CD4-positive, CD25-positive, alpha-beta regulatory T cell (primary cell): ENCODE data around the gene NCAPH2. TPM values are rescaled to one million over a fixed set of nuclear protein-coding genes. Genes with fewer than 3 reads are reported as not detected.
"Not testable (repeated sequence)": the region's sequence is repeated elsewhere in the genome, so short reads cannot be mapped to it uniquely, and the experiment has no call there.

Experiments used
- ATAC-seq, 2 donors: fragments of 150-1000 bp; cut with Tn5 transposase; one replicate each; pipeline ENCODE4 v1.10.0; 2021; ENCODE audit warnings: low read depth in 2 of 2, moderate number of reproducible peaks in 2 of 2, moderate library complexity in 1 of 2
- DNase-seq, 3 donors: peaks; one replicate each; pipeline versions ENCODE4 v3.0.0 to v3.0.0-alpha.2; 2012 to 2022; ENCODE audit warnings: mixed read lengths in 1 of 3
- H3K27ac ChIP-seq: one replicate; pipeline ENCODE4 v1.7.0; 2013; ENCODE audit warnings: mild to moderate bottlenecking, low read length; ENCODE audit not compliant: insufficient read depth, poor library complexity, severe bottlenecking
- H3K27me3 ChIP-seq: one replicate; pipeline ENCODE4 v1.7.0; 2013; ENCODE audit warnings: low read length; ENCODE audit not compliant: control insufficient read depth, insufficient read depth
- H3K36me3 ChIP-seq: one replicate; pipeline ENCODE4 v1.7.0; 2013; ENCODE audit warnings: mild to moderate bottlenecking, low read length, moderate library complexity; ENCODE audit not compliant: control insufficient read depth, insufficient read depth
- H3K4me1 ChIP-seq: 2 replicates; pipeline ENCODE4 v1.7.0; 2013; ENCODE audit warnings: mild to moderate bottlenecking, low read length; ENCODE audit not compliant: insufficient read depth, control insufficient read depth, poor library complexity, severe bottlenecking
- H3K4me3 ChIP-seq: one replicate; pipeline ENCODE4 v1.7.0; 2013; ENCODE audit warnings: low read depth, mild to moderate bottlenecking, low read length, moderate library complexity
- H3K9me3 ChIP-seq, 2 experiments: 1 replicate in 1 of 2; 2 replicates in 1 of 2; pipeline ENCODE4 v1.7.0; 2013; ENCODE audit warnings: low read length in 2 of 2, mild to moderate bottlenecking in 1 of 2, moderate library complexity in 1 of 2; ENCODE audit not compliant: control insufficient read depth in 2 of 2
- H3K27ac Mint-ChIP-seq, 3 donors: one replicate each; pipeline ENCODE4 v1.8.0; 2020 to 2022; ENCODE audit warnings: mild to moderate bottlenecking in 3 of 3, mixed read lengths in 3 of 3, moderate library complexity in 2 of 3
- H3K27me3 Mint-ChIP-seq: one replicate; pipeline ENCODE4 v1.8.0; 2022; ENCODE audit warnings: mild to moderate bottlenecking, mixed read lengths
- H3K36me3 Mint-ChIP-seq: one replicate; pipeline ENCODE4 v1.8.0; 2020; ENCODE audit warnings: mixed read lengths
- H3K4me1 Mint-ChIP-seq, 4 donors: one replicate each; pipeline ENCODE4 v1.8.0; 2020 to 2022; ENCODE audit warnings: mixed read lengths in 4 of 4, mild to moderate bottlenecking in 1 of 4
- H3K4me3 Mint-ChIP-seq, 4 donors: one replicate each; pipeline ENCODE4 v1.8.0; 2020 to 2022; ENCODE audit warnings: mild to moderate bottlenecking in 4 of 4, mixed read lengths in 4 of 4, moderate library complexity in 3 of 4
- H3K9me3 Mint-ChIP-seq, 7 donors: one replicate each; pipeline ENCODE4 v1.8.0; 2020 to 2022; ENCODE audit warnings: mixed read lengths in 7 of 7, mild to moderate bottlenecking in 3 of 7, moderate library complexity in 2 of 7
- polyA plus RNA-seq, 4 donors: library from polyadenylated mRNA; unstranded; fragments of 300-500 nt; fragmentation: Illumina TruSeq; gene quantifications; one replicate each; pipeline ENCODE4 v1.2.3, GENCODE V29; 2021
- total RNA-seq: library from RNA; stranded (reverse); gene quantifications from one replicate; pipeline ENCODE4 v1.2.3, GENCODE V29; 2022

Gene NCAPH2
- total and polyA plus RNA-seq, 5 donors from 2014 or later = 35.8 to 112 (median 41.7) TPM

DNA sequence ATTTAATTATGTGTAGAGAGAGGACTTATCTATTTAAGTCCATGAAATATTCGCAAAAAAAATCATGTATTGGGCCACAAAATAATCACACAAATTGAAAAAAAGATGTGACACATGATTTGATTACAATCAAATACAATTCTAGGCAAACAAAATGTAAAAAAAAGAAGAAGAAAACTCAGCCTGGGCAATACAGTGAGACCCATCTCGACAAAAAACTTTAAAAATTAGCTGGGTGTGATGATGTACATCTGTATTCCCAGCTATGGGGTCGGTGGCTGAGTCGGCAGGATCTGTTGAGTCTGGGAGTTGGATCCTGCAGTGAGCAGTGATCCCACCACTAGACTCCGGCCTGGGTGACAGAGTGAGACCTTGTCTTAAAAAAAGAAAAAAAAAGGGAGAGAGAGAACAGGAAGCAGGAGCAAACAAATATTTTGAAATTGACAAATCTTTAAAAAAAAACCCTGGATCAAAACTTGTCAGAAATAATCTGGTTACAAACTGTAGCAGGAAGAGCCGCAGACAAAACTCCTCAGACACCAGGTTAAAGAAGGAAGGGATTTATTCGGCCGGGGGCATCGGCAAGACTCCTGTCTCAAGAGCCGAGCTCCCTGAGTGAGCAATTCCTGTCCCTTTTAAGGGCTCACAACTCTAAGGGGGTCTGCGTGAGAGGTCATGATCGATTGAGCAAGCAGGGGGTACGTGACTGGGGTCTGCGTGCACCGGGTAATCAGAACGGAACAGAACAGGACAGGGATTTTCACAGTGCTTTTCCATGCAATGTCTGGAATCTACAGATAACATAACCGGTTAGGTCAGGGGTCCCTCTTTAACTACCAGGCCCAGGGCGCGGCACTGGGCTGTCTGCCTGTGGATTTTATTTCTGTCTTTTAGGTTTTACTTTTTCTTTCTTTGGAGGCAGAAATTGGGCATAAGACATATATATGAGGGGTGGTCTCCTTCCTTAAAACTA lies 25.1 kb downstream of the NCAPH2 start:
- Histone ChIP-seq H3K27me3 (no peaks in the 10 kb centered on the region), H3K27ac (peak overlapping the region; percentile 96), H3K4me1 (peaks cover 52% of the 10 kb centered on the region), H3K36me3 (no peaks in the 10 kb centered on the region), H3K4me3 (no peak overlapping the region), H3K9me3 (no peaks in the 10 kb centered on the region)
- H3K9me3 Mint-ChIP-seq = no peaks in the 10 kb centered on the region
- no peak for DNase-seq
- no peaks in the 10 kb centered on the region for H3K36me3 Mint-ChIP-seq
- H3K4me3 Mint-ChIP-seq = peak overlapping the region; percentile 81 to 94 (median 88)
- H3K4me1 Mint-ChIP-seq = peaks cover 0 to 45% (median 20%) of the 10 kb centered on the region in 4 donors
- no peak for ATAC-seq
- H3K27ac Mint-ChIP-seq = peak overlapping the region; percentile 82 to 98 (median 92)
- H3K27me3 Mint-ChIP-seq = no peaks in the 10 kb centered on the region

DNA sequence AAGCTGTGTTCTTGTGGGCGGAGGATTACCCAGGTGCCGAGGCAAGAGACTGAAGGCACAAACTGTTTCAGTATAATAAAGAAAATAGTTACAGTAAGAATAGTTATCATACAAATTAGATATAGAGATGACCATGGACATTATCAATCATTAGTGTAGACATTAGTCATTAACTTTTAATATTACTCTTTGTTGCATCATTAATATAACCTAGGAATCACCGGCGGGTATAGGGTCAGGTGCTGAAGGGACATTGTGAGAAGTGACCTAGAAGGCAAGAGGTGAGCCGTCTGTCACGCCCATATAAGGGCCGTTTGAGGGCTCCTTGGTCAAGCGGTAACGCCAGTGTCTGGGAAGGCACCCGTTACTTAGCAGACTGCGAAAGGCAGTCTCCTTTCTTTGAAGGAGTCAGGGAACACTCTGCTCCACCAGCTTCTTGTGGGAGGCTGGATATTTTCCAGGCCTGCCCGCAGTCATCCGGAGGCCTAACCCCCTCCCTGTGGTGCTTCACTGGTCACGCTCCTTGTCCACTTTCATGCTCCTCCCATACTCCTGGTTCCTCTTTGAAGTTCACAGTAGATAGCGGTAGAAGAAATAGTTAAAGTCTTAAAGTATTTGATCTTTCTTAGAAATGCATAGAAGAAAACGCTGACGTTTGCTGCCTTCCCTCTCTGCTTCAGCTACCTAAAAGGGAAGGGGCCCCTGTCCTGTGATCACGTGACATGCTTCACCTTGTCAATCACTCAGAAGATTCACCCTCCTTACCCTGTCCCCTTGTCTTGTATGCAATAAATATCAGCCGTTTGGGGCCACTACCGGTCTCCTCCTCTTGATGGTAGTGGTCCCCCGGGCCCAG lies 26.1 kb downstream of the NCAPH2 start:
- not testable (repeated sequence) for H3K9me3 Mint-ChIP-seq, ATAC-seq, H3K36me3 Mint-ChIP-seq, H3K4me3 ChIP-seq, H3K36me3 ChIP-seq, H3K27me3 Mint-ChIP-seq, H3K27me3 ChIP-seq, H3K9me3 ChIP-seq
- Histone ChIP-seq H3K4me1 (peaks cover 55% of the 10 kb centered on the region), H3K27ac (peak overlapping the region; percentile 96)
- H3K27ac Mint-ChIP-seq = peak overlapping the region; percentile 54 to 92 (median 82)
- H3K4me3 Mint-ChIP-seq = peak overlapping the region; percentile 16 to 93 (median 88)
- peaks cover 0 to 40% (median 21%) of the 10 kb centered on the region in 4 donors for H3K4me1 Mint-ChIP-seq
- peak in 1 of 3 donors; percentile 77 for DNase-seq

DNA sequence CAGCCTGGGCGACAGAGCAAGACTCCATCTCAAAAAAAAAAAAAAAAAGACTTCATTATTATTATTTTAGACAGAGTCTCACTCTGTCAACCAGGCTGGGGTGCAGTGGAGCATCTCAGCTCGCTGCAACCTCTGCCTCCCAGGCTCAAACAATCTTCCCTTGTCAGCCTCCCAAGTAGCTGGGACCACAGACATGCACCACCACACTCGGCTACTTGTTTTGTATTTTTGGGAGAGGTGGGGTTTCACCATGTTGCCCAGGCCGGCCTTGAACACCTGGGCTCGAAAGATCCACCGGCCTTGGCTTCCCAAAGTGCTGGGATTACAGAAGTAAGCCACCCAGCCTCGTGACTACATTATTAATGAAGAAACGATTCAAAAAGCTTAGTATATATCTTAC lies 27.1 kb downstream of the NCAPH2 start:
- H3K4me1 ChIP-seq = peaks cover 55% of the 10 kb centered on the region
- no peaks in the 10 kb centered on the region for H3K9me3 ChIP-seq
- DNase-seq = no peak
- no peak overlapping the region for H3K4me3 ChIP-seq
- Mint-ChIP-seq H3K4me1 (peaks cover 7 to 50% (median 27%) of the 10 kb centered on the region in 4 donors), H3K4me3 (peak overlapping the region in 2 of 4 donors; percentile 93), H3K27me3 (no peaks in the 10 kb centered on the region), H3K27ac (peak overlapping the region in 1 of 3 donors; percentile 7), H3K36me3 (no peaks in the 10 kb centered on the region), H3K9me3 (peaks cover 0 to 3% (median 0%) of the 10 kb centered on the region in 7 donors)
- no peaks in the 10 kb centered on the region for H3K36me3 ChIP-seq
- H3K27me3 ChIP-seq = no peaks in the 10 kb centered on the region
- no peak overlapping the region for H3K27ac ChIP-seq
- ATAC-seq = no peak

DNA sequence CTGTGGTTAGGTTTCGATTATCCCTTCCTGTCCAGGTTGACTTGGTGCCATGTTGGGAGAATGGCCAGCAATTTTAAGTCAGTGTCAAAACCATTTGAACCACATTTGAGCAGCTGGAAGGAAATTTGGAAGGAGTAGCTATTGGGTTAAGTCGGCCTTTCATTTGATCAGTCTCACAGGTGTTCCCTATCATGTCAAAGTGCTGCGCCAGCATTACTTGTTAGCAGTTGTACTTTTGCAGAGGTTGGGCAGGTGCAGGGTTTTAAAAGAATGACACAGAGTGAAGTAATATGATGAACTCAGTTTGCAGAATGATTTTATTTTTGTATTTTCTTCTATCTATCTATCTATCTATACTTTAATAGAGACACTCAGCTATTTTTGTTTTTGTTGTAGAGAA lies 28.2 kb downstream of the NCAPH2 start:
- H3K9me3 Mint-ChIP-seq = peaks cover 0 to 3% (median 0%) of the 10 kb centered on the region in 7 donors
- peaks cover 48% of the 10 kb centered on the region for H3K4me1 ChIP-seq
- peak overlapping the region; percentile 44 for H3K27ac ChIP-seq
- no peaks in the 10 kb centered on the region for H3K9me3 ChIP-seq
- DNase-seq = no peak
- no peaks in the 10 kb centered on the region for H3K36me3 ChIP-seq
- peaks cover 7 to 59% (median 35%) of the 10 kb centered on the region in 4 donors for H3K4me1 Mint-ChIP-seq
- no peaks in the 10 kb centered on the region for H3K27me3 Mint-ChIP-seq
- H3K27ac Mint-ChIP-seq = peak overlapping the region in 1 of 3 donors; percentile 100
- no peak for ATAC-seq
- H3K36me3 Mint-ChIP-seq = no peaks in the 10 kb centered on the region
- H3K4me3 ChIP-seq = no peak overlapping the region
- no peaks in the 10 kb centered on the region for H3K27me3 ChIP-seq
- peak overlapping the region in 2 of 4 donors; percentile 16 to 54 for H3K4me3 Mint-ChIP-seq

DNA sequence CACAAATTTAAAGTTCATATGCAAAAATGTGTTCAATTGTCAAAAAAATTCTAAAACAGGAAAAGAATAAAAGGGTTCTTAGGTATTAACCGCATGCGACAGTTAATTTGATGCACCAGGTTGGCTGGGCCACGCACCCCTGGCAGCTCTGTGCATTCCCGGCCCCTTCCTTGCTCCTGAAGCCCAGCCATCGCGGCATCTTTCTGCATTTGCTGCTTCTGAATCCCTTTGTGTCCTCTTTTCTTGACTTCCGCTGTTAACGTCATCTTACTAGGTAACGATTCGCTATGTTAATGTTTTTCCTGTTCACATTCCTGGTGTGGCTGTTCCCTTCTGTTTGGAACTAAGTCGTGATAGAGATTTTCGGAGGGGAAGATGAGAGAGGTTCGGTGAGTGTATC lies 29.7 kb downstream of the NCAPH2 start:
- peaks cover 0 to 3% (median 0%) of the 10 kb centered on the region in 7 donors for H3K9me3 Mint-ChIP-seq
- H3K27me3 ChIP-seq = no peaks in the 10 kb centered on the region
- no peaks in the 10 kb centered on the region for H3K27me3 Mint-ChIP-seq
- peak overlapping the region in 3 of 4 donors; percentile 34 to 64 (median 36) for H3K4me3 Mint-ChIP-seq
- peaks cover 14 to 64% (median 39%) of the 10 kb centered on the region in 4 donors for H3K4me1 Mint-ChIP-seq
- H3K9me3 ChIP-seq = no peaks in the 10 kb centered on the region
- H3K27ac Mint-ChIP-seq = peak overlapping the region; percentile 90 to 100 (median 100)
- H3K4me1 ChIP-seq = peaks cover 38% of the 10 kb centered on the region
- H3K36me3 ChIP-seq = no peaks in the 10 kb centered on the region
- ATAC-seq (no peak), DNase-seq (no peak)
- H3K27ac ChIP-seq = peak overlapping the region; percentile 99
- no peaks in the 10 kb centered on the region for H3K36me3 Mint-ChIP-seq
- H3K4me3 ChIP-seq = no peak overlapping the region

DNA sequence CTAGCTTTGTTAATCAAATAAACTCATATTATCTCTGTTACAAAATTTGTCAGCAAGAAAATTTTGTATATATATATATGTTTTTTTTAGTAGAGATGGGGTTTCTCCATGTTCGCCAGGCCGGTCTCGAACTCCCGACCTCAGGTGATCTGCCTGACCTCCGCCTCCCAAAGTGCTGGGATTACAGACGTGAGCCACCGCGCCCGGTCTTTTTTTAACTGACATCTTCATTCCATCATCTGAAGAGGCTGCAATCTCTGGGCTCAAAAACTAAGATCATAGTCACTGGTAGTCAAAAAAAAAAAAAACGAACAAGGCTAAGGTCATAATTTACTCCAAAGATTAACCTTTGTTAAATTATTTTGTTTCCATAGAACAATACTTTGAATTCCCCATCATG lies 32.4 kb downstream of the NCAPH2 start:
- Mint-ChIP-seq H3K36me3 (no peaks in the 10 kb centered on the region), H3K4me1 (peaks cover 14 to 57% (median 38%) of the 10 kb centered on the region in 4 donors), H3K9me3 (peaks cover 0 to 3% (median 0%) of the 10 kb centered on the region in 7 donors), H3K27ac (peak overlapping the region; percentile 98 to 100 (median 98)), H3K4me3 (peak overlapping the region in 3 of 4 donors; percentile 9 to 70 (median 17)), H3K27me3 (no peaks in the 10 kb centered on the region)
- Histone ChIP-seq H3K4me3 (no peak overlapping the region), H3K27ac (peak overlapping the region; percentile 99), H3K4me1 (peaks cover 45% of the 10 kb centered on the region), H3K27me3 (no peaks in the 10 kb centered on the region), H3K36me3 (no peaks in the 10 kb centered on the region), H3K9me3 (no peaks in the 10 kb centered on the region)
- ATAC-seq (no peak), DNase-seq (no peak)

DNA sequence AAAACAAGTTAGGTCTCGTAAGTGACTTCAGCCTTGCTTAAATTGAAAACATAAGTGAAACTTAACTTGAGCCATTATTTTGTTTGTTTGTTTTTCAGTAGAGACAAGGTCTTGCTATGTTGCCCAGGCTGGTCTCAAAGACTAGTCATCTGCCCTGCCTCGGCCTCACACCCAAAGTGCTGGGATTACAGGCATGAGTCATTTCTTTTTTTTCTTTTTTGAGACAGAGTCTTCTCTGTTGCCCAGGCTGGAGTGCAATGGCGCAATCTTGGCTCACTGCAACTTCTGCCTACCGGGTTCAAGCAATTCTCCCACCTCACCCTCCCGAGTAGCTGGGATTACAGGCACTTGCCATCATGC lies 33.6 kb downstream of the NCAPH2 start:
- H3K4me3 Mint-ChIP-seq = peak overlapping the region in 2 of 4 donors; percentile 28 to 47
- peaks cover 54% of the 10 kb centered on the region for H3K4me1 ChIP-seq
- H3K27ac ChIP-seq = not testable (repeated sequence)

More for the DNA sequence above, 33.6 kb downstream of the NCAPH2 start:
- Mint-ChIP-seq H3K27ac (peak overlapping the region in 1 of 3 donors; percentile 100), H3K4me1 (peaks cover 14 to 65% (median 39%) of the 10 kb centered on the region in 4 donors)
- not testable (repeated sequence) for H3K27me3 Mint-ChIP-seq, H3K27me3 ChIP-seq, H3K9me3 Mint-ChIP-seq, H3K4me3 ChIP-seq, DNase-seq, H3K36me3 Mint-ChIP-seq, H3K9me3 ChIP-seq, ATAC-seq, H3K36me3 ChIP-seq
